Measurements from ENCODE around the gene EXOC6.

Gene EXOC6

GRCh38 chr10:93061594-93062513, 213.5 kb downstream of the EXOC6 start:
- TF ChIP-seq POLR2A (IDR thresholded peaks at IDR 0.05; ENCODE audit: low read depth, low read length) = no peak
- DNase-seq (ENCODE audit: insufficient read length, low spot score) (no peak), FAIRE-seq (no peak)

GRCh38 chr10:93062514-93063143, 214.3 kb downstream of the EXOC6 start:
- no peak for TF ChIP-seq POLR2A (IDR thresholded peaks at IDR 0.05; ENCODE audit: low read depth, low read length)
- DNase-seq (ENCODE audit: insufficient read length, low spot score) = no peak
- no peak for FAIRE-seq

GRCh38 chr10:93063144-93063976, 215.0 kb downstream of the EXOC6 start:
- no peak for TF ChIP-seq POLR2A (IDR thresholded peaks at IDR 0.05; ENCODE audit: low read depth, low read length)
- no peak for DNase-seq (ENCODE audit: insufficient read length, low spot score)
- no peak for FAIRE-seq

- DNase-seq (ENCODE audit: insufficient read length, low spot score) (no peak), FAIRE-seq (no peak)
- no peak for TF ChIP-seq POLR2A (IDR thresholded peaks at IDR 0.05; ENCODE audit: low read depth, low read length)
These were observed 215.8 kb downstream of the EXOC6 start for GRCh38 chr10:93063977-93064660.

- DNase-seq (ENCODE audit: insufficient read length, low spot score) (no peak), FAIRE-seq (no peak)
- TF ChIP-seq POLR2A (IDR thresholded peaks at IDR 0.05; ENCODE audit: low read depth, low read length) = no peak
These were observed 216.7 kb downstream of the EXOC6 start for GRCh38 chr10:93064874-93065660.

GRCh38 chr10:93065675-93066543, 217.6 kb downstream of the EXOC6 start:
- no peak for DNase-seq (ENCODE audit: insufficient read length, low spot score)
- FAIRE-seq = no peak
- TF ChIP-seq POLR2A (IDR thresholded peaks at IDR 0.05; ENCODE audit: low read depth, low read length) = no peak

GRCh38 chr10:93066544-93066913, 218.2 kb downstream of the EXOC6 start:
- DNase-seq (ENCODE audit: insufficient read length, low spot score) = no peak
- TF ChIP-seq POLR2A (IDR thresholded peaks at IDR 0.05; ENCODE audit: low read depth, low read length) = no peak
- no peak for FAIRE-seq

GRCh38 chr10:93067443-93068365, 219.4 kb downstream of the EXOC6 start:
- no peak for DNase-seq (ENCODE audit: insufficient read length, low spot score)
- no peak for FAIRE-seq
- no peak for TF ChIP-seq POLR2A (IDR thresholded peaks at IDR 0.05; ENCODE audit: low read depth, low read length)

GRCh38 chr10:93068411-93069244, 220.3 kb downstream of the EXOC6 start:
- FAIRE-seq (no peak), DNase-seq (ENCODE audit: insufficient read length, low spot score) (no peak)
- TF ChIP-seq POLR2A (IDR thresholded peaks at IDR 0.05; ENCODE audit: low read depth, low read length) = no peak

- no peak for FAIRE-seq
- DNase-seq (ENCODE audit: insufficient read length, low spot score) = no peak
- TF ChIP-seq POLR2A (IDR thresholded peaks at IDR 0.05; ENCODE audit: low read depth, low read length) = no peak
These were observed 220.9 kb downstream of the EXOC6 start for GRCh38 chr10:93069245-93069561.

All from H54 (cell line).